CD4-positive, alpha-beta memory T cell (primary cell): ENCODE measurements around the gene IRF1. TPM values are rescaled to one million over a fixed set of nuclear protein-coding genes. Genes with fewer than 3 reads are reported as not detected.
A peak's percentile ranks its signal among the peaks of the same experiment; 100 is the strongest.

ENCODE experiments used
- CTCF ChIA-PET: fragments of 350-600 bp; sonication (Branson Sonifier 250); formaldehyde crosslinking; loops from one replicate; lab custom pipeline; 2021; ENCODE audit warnings: inconsistent platforms; ENCODE audit not compliant: partially characterized antibody; lab: Charles Lee
- POLR2A ChIA-PET: fragments of 350-600 bp; sonication (Branson Sonifier 250); formaldehyde crosslinking; loops from one replicate; lab custom pipeline; 2021; ENCODE audit not compliant: partially characterized antibody; lab: Charles Lee
- DNase-seq, 5 donors: peaks; one replicate each; pipeline versions ENCODE4 v3.0.0 to v3.0.0-alpha.2; 2020 to 2022; ENCODE audit warnings: mixed read lengths in 1 of 5
- H3K27ac ChIP-seq: one replicate; pipeline ENCODE4 v1.7.0; 2013; ENCODE audit warnings: low read depth, low read length
- H3K27me3 ChIP-seq: 2 replicates; pipeline ENCODE4 v1.7.0; 2013; ENCODE audit warnings: mild to moderate bottlenecking, low read length, moderate library complexity; ENCODE audit not compliant: insufficient read depth
- H3K36me3 ChIP-seq: 2 replicates; pipeline ENCODE4 v1.7.0; 2013; ENCODE audit warnings: mild to moderate bottlenecking, low read length, moderate library complexity; ENCODE audit not compliant: insufficient read depth
- H3K4me1 ChIP-seq: 2 replicates; pipeline ENCODE4 v1.7.0; 2013; ENCODE audit warnings: mild to moderate bottlenecking, low read length, moderate library complexity; ENCODE audit not compliant: insufficient read depth
- H3K4me3 ChIP-seq, 2 donors: one replicate each; pipeline ENCODE4 v1.7.0; 2013; ENCODE audit warnings: low read length in 2 of 2, mild to moderate bottlenecking in 1 of 2
- H3K9me3 ChIP-seq, 2 donors: one replicate each; pipeline ENCODE4 v1.7.0; 2013; ENCODE audit warnings: low read length in 2 of 2, control low read depth in 1 of 2; ENCODE audit not compliant: control insufficient read depth in 1 of 2
- H3K27ac Mint-ChIP-seq, 7 donors: one replicate each; pipeline ENCODE4 v1.8.0; 2020 to 2021; ENCODE audit warnings: mixed read lengths in 7 of 7, mild to moderate bottlenecking in 6 of 7, inconsistent platforms in 3 of 7, moderate library complexity in 3 of 7
- H3K27me3 Mint-ChIP-seq, 2 donors: one replicate each; pipeline ENCODE4 v1.8.0; 2020 to 2021; ENCODE audit warnings: mixed read lengths in 2 of 2
- H3K36me3 Mint-ChIP-seq, 2 donors: one replicate each; pipeline ENCODE4 v1.8.0; 2020 to 2021; ENCODE audit warnings: mixed read lengths in 2 of 2, inconsistent platforms in 1 of 2, mild to moderate bottlenecking in 1 of 2
- H3K4me1 Mint-ChIP-seq, 4 donors: one replicate each; pipeline ENCODE4 v1.8.0; 2020 to 2021; ENCODE audit warnings: mixed read lengths in 4 of 4, mild to moderate bottlenecking in 1 of 4
- H3K4me3 Mint-ChIP-seq, 8 donors: one replicate each; pipeline ENCODE4 v1.8.0; 2020 to 2021; ENCODE audit warnings: mixed read lengths in 8 of 8, mild to moderate bottlenecking in 7 of 8, moderate library complexity in 6 of 8, inconsistent platforms in 3 of 8
- H3K9me3 Mint-ChIP-seq, 8 donors: one replicate each; pipeline ENCODE4 v1.8.0; 2020 to 2021; ENCODE audit warnings: mixed read lengths in 8 of 8, mild to moderate bottlenecking in 5 of 8, inconsistent platforms in 3 of 8, moderate library complexity in 1 of 8
- intact Hi-C: fragments of 100-400 bp; cut with micrococcal nuclease; formaldehyde crosslinking; loops from one replicate; pipeline ENCODE4 v1.15.1; 2023
- polyA plus RNA-seq, 2 donors: library from polyadenylated mRNA; unstranded; fragments of 300-500 nt; fragmentation: Illumina TruSeq; gene quantifications; one replicate each; pipeline ENCODE4 v1.2.3, GENCODE V29; 2021
- total RNA-seq, 2 experiments: library from RNA; stranded (reverse); gene quantifications; one replicate each; pipeline ENCODE4 v1.2.3, GENCODE V29; 2021

The IRF1 gene
- total and polyA plus RNA-seq, 4 experiments from 2014 or later: 192 to 237 (median 197) TPM

DNA sequence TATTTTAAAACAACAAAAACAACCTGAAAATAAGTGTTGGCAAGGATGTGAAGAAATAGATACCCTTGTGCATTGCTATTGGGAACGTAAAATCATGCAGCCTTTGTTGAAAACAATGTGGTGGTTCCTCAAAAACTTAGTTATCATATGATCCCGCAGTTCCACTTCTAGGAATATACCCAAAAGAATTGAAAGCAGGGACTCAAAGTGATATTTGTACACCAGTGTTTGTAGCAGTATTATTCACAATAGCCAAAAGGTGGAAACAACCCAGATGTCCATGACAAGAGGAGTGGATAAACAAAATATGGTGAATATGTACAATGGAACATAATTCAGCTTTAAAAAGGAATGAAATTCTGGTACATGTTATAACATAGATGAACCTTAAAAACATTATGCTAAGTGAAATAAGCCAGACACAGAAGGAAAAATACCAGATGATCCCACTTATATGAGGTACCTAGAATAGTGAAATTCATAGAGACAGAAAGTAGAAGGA is 29.0 kb downstream of the IRF1 start:
- Mint-ChIP-seq H3K9me3 (peaks cover 0 to 8% (median 0%) of the 10 kb centered on the region in 8 donors), H3K27me3 (no peaks in the 10 kb centered on the region), H3K36me3 (peaks cover 15 to 38% of the 10 kb centered on the region in 2 donors), H3K4me1 (peaks cover 76 to 100% (median 91%) of the 10 kb centered on the region in 4 donors), H3K4me3 (peak overlapping the region in 5 of 8 donors; percentile 16 to 63 (median 23)), H3K27ac (peak overlapping the region in 6 of 7 donors; percentile 62 to 99 (median 85))
- no peak for DNase-seq
- H3K9me3 ChIP-seq: no peaks in the 10 kb centered on the region
- H3K4me1 ChIP-seq: peaks cover 100% of the 10 kb centered on the region
- ChIA-PET CTCF (interaction anchor here (6.0 to 7.1 kb wide), 2 partner anchors 36 to 41 kb away, joined by 37 to 73 read pairs; no protein-coding TSS in a partner anchor), POLR2A (interaction anchor here (24.7 kb wide), 1 partner anchor 26 kb away, joined by 1580 read pairs; the partner anchor contains the start of gene IRF1)
- no peak overlapping the region for H3K27ac ChIP-seq
- no peaks in the 10 kb centered on the region for H3K27me3 ChIP-seq
- H3K36me3 ChIP-seq: no peaks in the 10 kb centered on the region
- H3K4me3 ChIP-seq: no peak overlapping the region
- intact Hi-C loops: no loop called here

GRCh38 chr5:132460846-132461568 is 29.6 kb downstream of the IRF1 start:
- Histone ChIP-seq H3K9me3 (no peaks in the 10 kb centered on the region), H3K27ac (no peak overlapping the region), H3K4me1 (peaks cover 100% of the 10 kb centered on the region), H3K36me3 (no peaks in the 10 kb centered on the region), H3K27me3 (no peaks in the 10 kb centered on the region), H3K4me3 (no peak overlapping the region)
- DNase-seq: no peak
- Mint-ChIP-seq H3K4me3 (peak overlapping the region in 6 of 8 donors; percentile 39 to 89 (median 64)), H3K4me1 (peaks cover 80 to 100% (median 92%) of the 10 kb centered on the region in 4 donors), H3K27me3 (no peaks in the 10 kb centered on the region), H3K27ac (peak overlapping the region; percentile 77 to 100 (median 95)), H3K36me3 (peaks cover 15 to 38% of the 10 kb centered on the region in 2 donors), H3K9me3 (peaks cover 0 to 6% (median 0%) of the 10 kb centered on the region in 8 donors)
- POLR2A ChIA-PET: interaction anchor here (8.1 to 24.7 kb wide), 5 partner anchors 20 to 50 kb away, joined by 60 to 1580 read pairs (median 378); partner anchors contain the start of gene IRF1
- CTCF ChIA-PET: interaction anchor here (3.3 to 8.5 kb wide), 3 partner anchors 29 to 40 kb away, joined by 21 to 90 read pairs (median 73); partner anchors contain the start of gene IRF1
- intact Hi-C loops: no loop called here

- Histone ChIP-seq H3K4me1 (peaks cover 100% of the 10 kb centered on the region), H3K9me3 (no peaks in the 10 kb centered on the region), H3K27me3 (no peaks in the 10 kb centered on the region), H3K4me3 (no peak overlapping the region), H3K36me3 (no peaks in the 10 kb centered on the region), H3K27ac (peak overlapping the region; percentile 77)
- peaks cover 17 to 41% of the 10 kb centered on the region in 2 donors for H3K36me3 Mint-ChIP-seq
- peak overlapping the region; percentile 5 to 89 (median 64) for H3K4me3 Mint-ChIP-seq
- no peak for DNase-seq
- intact Hi-C loops: loop anchor here (5.0 kb wide), 1 partner anchor 43 kb away; no protein-coding TSS in a partner anchor
- peaks cover 0 to 4% (median 0%) of the 10 kb centered on the region in 8 donors for H3K9me3 Mint-ChIP-seq
- ChIA-PET CTCF (interaction anchor here (0.7 to 8.5 kb wide), 12 partner anchors 9 to 73 kb away, joined by 3 to 100 read pairs (median 4); partner anchors contain the start of gene IRF1), POLR2A (interaction anchor here (0.8 to 8.6 kb wide), 9 partner anchors 11 to 49 kb away, joined by 3 to 1150 read pairs (median 73); partner anchors contain the start of gene IRF1)
- no peaks in the 10 kb centered on the region for H3K27me3 Mint-ChIP-seq
- H3K4me1 Mint-ChIP-seq: peaks cover 82 to 100% (median 92%) of the 10 kb centered on the region in 4 donors
- peak overlapping the region; percentile 77 to 100 (median 95) for H3K27ac Mint-ChIP-seq
Observed at GRCh38 chr5:132459983-132460838, 30.4 kb downstream of the IRF1 start.

DNA sequence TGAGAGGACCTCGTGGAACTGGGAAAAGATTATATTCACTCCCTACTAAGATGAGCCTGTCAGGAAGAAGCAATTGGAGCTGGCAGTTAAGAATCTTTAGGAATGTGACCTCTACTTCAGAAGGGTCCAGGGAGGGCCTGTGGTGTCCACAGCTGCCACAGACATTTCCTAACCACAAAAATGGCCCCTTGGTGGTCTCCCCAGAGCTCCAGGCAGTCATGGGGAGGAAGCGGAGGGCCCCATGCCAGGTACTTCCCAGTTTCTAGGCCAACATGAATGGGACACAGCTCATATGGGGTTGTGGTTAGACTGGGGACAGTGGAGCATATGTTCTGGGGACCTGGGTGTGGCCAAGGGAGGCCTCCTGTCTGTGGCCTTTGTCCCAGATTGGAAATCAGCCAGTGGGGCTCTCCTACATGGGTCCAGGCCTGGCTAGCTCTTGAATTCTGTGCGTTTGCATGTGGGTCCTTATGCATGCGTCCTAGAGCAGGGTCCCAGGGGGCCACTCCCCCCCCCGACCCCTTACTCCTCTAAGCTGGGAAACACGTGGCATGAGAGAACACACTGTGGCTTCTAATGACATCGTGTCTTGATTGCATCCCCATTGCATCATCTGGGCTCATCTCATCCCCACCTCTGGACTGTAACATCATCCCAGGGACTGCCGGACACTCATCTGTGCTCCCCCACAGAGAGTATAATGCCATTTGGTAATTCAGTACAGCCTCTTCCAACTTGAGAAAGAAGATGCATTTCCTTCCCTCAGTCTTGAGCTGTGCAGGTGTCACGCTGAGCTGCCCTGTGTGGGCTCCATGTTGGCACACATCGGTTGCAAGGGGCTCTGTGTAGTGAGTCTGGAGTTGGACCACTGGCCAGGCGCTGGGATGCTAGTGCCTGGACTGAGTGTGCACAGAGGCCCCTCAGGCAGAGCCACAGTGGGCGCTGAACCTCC is 31.3 kb downstream of the IRF1 start:
- Histone ChIP-seq H3K27ac (peak overlapping the region; percentile 77), H3K4me1 (peaks cover 100% of the 10 kb centered on the region), H3K36me3 (no peaks in the 10 kb centered on the region), H3K4me3 (no peak overlapping the region), H3K27me3 (no peaks in the 10 kb centered on the region), H3K9me3 (no peaks in the 10 kb centered on the region)
- Mint-ChIP-seq H3K27me3 (no peaks in the 10 kb centered on the region), H3K4me3 (peak overlapping the region in 7 of 8 donors; percentile 42 to 89 (median 68)), H3K4me1 (peaks cover 79 to 100% (median 91%) of the 10 kb centered on the region in 4 donors), H3K9me3 (peaks cover 0 to 4% (median 0%) of the 10 kb centered on the region in 8 donors), H3K36me3 (peaks cover 22 to 39% of the 10 kb centered on the region in 2 donors), H3K27ac (peak overlapping the region; percentile 77 to 100 (median 100))
- peak in 1 of 5 donors; percentile 58 for DNase-seq
- ChIA-PET POLR2A (interaction anchor here (0.8 to 8.6 kb wide), 13 partner anchors 10 to 64 kb away, joined by 3 to 1150 read pairs (median 39); partner anchors contain the start of gene IRF1), CTCF (interaction anchor here (0.7 to 8.5 kb wide), 18 partner anchors 8 to 72 kb away, joined by 3 to 100 read pairs (median 4); partner anchors contain the start of gene IRF1)
- intact Hi-C loops: loop anchor here (5.0 kb wide), 1 partner anchor 42 kb away; no protein-coding TSS in a partner anchor

- ChIA-PET POLR2A (interaction anchor here (0.9 to 8.6 kb wide), 12 partner anchors 10 to 72 kb away, joined by 3 to 1150 read pairs (median 50); partner anchors contain the start of gene IRF1), CTCF (interaction anchor here (0.7 to 8.5 kb wide), 13 partner anchors 9 to 47 kb away, joined by 3 to 100 read pairs (median 17); partner anchors contain the start of gene IRF1)
- intact Hi-C loops: loop anchor here (1.0 to 5.0 kb wide), 2 partner anchors 15 to 41 kb away; no protein-coding TSS in a partner anchor
- Histone ChIP-seq H3K4me3 (no peak overlapping the region), H3K27me3 (no peaks in the 10 kb centered on the region), H3K36me3 (no peaks in the 10 kb centered on the region), H3K4me1 (peaks cover 100% of the 10 kb centered on the region), H3K9me3 (no peaks in the 10 kb centered on the region), H3K27ac (peak overlapping the region; percentile 77)
- peaks cover 29 to 45% of the 10 kb centered on the region in 2 donors for H3K36me3 Mint-ChIP-seq
- peak overlapping the region; percentile 77 to 100 (median 100) for H3K27ac Mint-ChIP-seq
- no peak for DNase-seq
- H3K4me1 Mint-ChIP-seq: peaks cover 79 to 100% (median 92%) of the 10 kb centered on the region in 4 donors
- H3K4me3 Mint-ChIP-seq: peak overlapping the region in 6 of 8 donors; percentile 48 to 89 (median 70)
- H3K27me3 Mint-ChIP-seq: no peaks in the 10 kb centered on the region
- peaks cover 0 to 4% (median 0%) of the 10 kb centered on the region in 8 donors for H3K9me3 Mint-ChIP-seq
Observed at GRCh38 chr5:132458651-132459030, 31.9 kb downstream of the IRF1 start.
